CD4-positive, alpha-beta T cell treated with Interleukin-1 beta for 1 hour (primary cell): ENCODE results near the gene LSM12.
A peak's percentile ranks its signal among the peaks of the same experiment; 100 is the strongest.
"Not testable (repeated sequence)": the region's sequence is repeated elsewhere in the genome, so short reads cannot be mapped to it uniquely, and the experiment has no call there.

Source experiments
- DNase-seq, 2 donors: peaks; one replicate each; pipeline ENCODE4 v3.0.0-alpha.2; 2020 to 2022

LSM12 gene

DNA sequence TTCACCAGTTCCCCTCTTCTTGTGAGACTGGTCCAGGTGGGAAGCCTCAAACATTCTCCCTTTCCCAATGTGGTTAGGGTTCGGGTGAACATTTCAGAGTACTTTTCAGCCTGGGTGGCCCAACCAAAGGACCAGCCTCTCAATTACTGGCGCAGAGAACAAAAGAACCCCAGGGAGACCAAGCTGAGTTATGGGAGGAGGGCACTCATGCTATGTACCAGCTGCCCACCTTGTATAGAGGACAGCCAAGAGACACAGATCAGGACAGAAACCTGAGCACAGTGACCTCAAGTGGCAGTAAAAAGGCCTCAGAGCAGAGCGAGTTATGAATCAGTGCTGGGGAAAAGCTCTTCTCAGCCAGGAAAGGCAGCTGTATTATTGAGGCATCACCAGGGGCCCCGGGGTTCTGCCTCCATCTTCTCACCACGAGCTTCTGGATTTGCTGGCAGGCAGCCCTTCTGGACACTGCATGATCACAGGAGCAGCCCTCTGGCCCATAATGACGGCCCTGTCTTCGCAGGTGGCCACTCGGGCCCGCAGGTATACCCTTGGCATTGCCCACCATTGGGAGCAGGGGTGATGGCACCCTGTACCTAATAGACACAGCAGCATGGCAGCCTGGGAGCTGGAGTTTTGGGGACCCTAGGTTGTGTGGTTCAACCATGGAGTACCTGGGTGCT, 7.9 kb upstream of the LSM12 start:
- no peak for DNase-seq

DNA sequence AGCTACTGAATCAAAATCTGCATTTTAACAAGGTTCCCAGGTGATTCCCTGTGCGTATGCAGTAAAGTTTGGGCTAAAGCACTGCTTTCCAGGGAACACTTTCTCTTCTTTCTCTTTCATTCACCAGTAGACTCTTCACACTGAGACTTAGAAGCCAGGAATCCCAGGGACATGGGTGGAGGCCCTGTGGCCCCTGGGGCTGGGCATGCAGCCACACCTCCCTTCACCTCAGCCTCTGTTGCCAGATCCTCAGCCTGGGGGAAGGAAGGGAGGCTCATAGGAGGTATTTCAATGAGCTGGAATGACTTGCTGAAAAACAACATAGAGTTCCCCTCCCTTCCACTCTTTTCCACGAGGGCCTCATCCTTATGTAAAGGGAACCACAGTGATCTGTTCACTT, 5.3 kb upstream of the LSM12 start:
- no peak for DNase-seq

DNA sequence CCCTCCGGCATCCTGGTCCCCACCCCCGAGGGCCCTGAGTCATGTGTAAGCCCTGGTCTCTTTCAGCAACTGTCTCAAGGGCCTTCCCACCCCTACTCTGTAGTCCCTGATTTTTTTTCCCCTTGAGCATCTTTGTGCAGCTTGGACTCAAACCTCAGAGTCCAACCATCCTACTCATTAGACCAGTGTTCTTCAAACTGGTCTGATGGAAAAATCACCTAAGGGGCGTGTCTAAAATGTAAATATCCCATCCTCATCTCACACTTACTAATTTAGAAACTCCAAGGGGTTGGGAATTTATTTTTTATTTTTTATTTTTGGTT, 4.7 kb upstream of the LSM12 start:
- no peak for DNase-seq

DNA sequence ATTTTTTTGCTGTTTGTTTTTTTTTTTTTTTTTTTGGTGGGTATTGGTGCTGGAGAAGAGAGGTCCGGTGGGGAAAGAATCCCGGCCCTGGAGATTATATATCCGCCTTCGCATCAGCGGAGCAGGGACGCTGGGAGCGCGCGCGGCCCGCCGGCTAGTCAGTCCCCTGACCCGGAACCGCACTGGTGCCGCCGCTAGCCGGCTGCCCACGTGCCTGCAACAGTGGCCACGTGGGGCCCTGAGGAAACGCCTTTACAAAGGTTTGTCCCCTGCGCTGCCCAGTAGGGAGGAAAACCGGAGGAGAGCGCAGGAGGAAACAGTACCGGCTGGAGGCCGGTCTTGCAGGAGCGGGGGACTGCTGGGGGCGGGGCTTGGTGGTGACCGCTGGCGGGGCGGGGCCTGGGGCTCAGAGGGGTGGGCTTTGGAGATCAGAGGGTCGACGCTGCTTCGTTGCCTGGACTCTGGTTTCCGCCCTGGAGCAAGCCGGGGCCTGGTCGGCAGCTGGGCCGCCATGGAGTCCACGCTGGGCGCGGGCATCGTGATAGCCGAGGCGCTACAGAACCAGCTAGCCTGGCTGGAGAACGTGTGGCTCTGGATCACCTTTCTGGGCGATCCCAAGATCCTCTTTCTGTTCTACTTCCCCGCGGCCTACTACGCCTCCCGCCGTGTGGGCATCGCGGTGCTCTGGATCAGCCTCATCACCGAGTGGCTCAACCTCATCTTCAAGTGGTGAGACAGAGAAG, 4.2 kb upstream of the LSM12 start, which contains the start of gene G6PC3:
G6PC3 (plus strand) TSS at position 281 of the 743 bp plus-strand sequence; CDS start at position 512, 231 bp downstream.
- DNase-seq, result peak; percentile 85 to 88

DNA sequence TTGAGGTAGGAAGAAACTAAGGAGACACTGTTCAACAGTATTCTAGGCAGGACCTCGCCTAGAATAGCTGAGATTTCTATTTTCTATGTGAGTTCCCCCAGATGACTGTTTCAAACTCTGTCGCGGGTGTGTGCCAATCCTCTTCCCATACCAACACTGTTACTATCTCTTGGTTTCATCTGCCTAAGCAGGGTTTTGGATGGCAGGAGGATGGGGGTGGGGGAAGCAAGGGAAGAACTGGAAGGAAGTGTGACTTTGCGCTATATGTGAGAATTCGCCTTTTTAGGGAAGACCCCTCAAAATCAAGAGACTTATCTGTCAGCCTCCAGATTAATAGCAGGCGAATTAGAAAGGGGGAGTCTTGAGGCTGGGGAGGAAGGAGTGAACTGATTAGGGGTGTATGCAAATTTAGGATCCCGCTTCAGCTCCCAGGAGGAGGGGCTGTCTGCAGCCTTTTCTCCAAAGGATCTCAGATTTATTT, 3.5 kb upstream of the LSM12 start:
- DNase-seq, result no peak

DNA sequence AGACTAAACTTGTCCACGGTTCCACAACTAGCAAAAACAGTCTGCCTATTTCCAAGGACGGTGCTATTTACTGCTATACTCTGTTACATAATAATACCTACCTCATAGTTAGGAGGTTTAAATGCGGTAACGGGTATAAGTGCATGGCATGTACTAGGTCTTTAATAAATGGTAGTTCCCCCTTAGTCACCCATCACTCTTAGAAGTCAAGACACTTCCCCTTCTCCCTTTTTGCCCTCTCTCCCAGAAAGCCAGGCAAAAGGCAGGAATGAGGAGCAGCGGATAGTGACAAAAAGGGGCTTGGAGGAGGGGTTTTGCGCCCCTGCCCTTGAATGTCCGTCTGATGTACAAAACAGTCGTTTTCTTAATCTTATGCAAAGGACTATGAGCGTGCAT, 1.1 kb upstream of the LSM12 start:
- no peak for DNase-seq

DNA sequence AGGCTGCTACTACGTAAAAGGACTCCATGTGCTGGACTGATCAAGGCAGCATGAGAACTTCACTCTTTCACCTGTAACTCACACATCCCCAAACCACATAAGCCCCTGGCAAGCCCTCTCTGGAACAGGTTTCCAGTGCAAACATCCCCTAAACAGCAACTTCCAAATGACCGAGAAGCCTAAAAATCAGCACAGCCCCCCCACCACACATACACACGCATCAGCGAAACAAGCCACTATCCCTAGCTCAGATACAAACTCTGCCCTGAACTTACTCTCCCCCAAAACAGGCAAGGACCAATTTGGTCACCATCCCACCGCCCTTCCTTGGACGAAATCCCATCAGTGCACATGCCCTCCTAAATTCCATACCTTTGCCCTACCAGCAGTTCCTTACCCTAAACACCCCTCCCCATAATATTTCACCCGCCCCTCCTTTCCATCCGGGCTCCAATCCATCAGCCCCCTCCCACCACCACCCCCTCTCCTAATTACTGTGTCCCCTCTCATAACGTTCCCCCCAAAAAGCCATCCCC, 735 bp downstream of the LSM12 start:
- DNase-seq, result peak in 1 of 2 donors; percentile 18

DNA sequence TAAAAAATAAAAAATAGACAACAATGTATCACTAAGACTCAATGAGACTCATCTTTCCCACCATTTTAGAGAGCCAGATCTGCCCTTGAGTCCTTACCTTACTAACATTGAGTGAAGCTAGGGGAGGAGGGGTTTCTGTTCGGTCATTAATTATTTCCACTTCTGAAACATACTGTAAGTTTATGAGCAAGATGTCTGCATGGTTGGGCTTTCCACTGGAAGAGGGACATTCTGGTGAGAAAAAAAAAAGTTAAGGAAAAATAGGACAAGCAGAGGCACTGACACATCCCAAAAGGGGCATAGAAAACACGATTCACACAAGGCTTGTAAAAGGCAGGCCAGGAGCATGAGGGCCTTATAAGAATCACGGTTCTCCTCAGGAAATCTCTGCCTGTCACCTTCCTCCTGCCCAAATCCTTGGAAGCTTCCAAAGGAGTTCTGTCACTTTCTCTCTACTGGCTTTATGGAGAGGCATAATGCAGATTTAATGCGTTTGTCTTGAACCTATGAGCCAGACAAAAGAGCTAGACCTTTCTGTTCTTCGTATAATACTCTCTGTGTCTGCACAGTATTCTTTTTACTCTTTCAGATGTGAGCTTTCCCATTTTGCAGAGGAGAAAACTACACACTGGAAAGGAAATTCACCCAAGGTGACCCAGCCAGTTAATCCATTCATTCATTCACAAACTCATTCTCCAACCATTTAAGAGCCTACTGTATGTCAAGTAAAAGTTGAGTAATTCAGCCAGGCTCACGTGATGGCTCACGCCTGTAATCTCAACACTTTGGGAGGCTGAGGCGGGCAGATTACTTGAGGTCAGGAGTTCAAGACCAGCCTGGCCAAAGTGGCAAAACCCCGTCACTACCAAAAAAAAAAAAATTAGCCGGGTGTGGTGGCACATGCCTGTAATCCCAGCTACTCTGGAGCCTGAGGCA, 2.5 kb downstream of the LSM12 start:
- DNase-seq, result no peak

DNA sequence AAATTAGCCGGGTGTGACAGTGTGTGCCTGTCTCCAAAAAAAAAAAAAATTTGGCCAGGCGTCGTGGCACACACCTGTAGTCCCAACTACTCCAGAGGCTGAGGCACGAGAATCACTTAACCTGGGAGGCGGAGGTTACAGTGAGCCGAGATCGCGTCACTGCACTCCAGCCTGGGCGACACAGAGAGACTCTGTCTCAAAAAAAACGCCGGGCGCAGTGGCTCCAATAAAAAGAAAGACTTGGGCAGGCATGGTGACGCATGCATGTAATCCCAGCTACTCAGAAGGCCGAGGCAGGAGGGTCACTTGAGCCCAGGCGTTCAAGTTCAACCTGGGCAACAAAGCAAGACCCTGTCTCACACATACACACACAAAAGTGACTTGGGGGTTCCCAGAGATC, 3.6 kb downstream of the LSM12 start:
- no peak for DNase-seq

DNA sequence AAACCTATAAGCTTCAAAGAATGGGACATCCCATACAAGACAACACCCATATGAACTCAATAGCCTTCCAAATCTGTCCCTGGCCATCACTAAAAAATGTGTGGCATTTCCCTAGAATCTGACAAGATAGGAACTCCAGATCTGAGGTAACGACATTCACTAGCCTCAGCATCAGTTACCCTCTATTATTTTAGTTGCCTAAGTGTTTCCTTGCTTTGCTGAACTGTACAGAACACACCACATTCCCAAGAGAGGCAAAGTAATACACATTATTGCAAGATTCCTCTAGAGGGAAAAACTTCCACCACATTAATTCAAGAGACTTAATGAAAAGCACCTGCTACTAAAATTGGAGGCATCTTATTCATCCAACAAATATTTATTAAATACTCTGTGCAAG, 5.0 kb downstream of the LSM12 start:
- DNase-seq, result no peak

DNA sequence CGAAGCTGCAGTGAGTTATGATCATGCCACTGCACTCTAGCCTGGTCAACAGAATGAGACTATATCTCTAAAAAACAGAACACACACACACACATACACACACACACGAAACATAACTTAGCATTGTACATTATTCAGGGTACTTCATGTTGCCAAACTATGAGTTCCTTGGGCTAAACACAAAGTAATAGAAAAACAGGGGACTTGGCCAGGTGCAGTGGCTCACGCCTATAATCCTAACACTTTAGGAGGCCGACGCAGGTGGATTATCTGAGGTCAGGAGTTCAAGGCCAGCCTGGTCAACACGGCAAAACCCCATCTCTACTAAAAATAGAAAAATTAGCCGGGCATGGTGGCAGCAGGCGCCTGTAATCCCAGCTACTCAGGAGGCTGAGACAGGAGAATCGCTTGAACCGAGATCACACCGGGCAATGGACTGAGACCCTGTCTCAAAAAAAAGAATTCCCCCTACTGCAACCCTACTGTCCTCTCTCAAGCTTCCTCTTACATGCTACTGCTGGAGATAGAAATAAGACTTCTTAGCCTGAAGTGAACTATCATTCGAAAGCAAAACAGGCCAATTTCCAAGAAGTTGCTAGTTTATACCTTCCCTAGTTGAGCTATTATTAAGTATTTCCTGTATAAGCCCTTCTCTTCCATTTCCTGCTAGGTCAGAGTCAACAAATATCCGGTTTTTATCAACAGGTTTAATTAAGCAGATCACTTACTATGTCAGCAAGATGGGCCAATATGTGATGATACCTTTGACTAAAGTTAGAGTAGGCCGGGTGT, 7.2 kb downstream of the LSM12 start:
- no peak for DNase-seq

DNA sequence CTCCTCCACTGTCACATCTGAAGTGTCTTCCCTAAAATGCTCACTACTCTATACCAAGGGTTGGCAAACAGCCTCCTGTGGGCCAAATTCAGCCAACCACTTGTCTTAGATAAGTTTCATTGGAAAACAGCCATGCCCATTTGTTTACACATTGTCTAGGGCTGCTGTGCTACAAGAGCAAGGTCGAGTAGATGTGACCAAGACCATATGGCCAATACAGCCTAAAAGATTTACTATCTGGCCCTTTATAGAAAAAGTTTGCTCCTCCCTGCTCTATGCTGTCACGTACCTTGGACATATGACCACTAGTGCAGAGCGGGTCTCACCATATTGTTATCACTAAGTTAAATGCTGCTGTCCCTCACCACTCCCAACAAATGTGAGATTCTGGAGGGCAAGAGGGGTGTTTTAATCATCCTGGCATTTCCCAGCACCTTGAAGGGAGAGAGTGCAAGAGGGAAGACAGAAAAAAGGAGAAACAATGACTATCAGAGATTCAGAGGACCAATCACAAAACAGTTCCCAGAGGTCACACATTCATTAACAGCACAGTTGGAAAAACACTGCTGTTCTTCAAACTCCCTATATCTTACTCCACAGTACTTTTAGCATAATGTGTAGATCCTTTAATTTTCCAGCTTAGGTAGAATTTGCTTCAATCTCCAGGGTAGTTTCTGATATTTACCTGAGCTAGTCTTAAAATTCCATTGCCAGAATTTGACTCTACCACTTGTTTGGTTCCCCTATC, 13.2 kb downstream of the LSM12 start:
- no peak for DNase-seq

DNA sequence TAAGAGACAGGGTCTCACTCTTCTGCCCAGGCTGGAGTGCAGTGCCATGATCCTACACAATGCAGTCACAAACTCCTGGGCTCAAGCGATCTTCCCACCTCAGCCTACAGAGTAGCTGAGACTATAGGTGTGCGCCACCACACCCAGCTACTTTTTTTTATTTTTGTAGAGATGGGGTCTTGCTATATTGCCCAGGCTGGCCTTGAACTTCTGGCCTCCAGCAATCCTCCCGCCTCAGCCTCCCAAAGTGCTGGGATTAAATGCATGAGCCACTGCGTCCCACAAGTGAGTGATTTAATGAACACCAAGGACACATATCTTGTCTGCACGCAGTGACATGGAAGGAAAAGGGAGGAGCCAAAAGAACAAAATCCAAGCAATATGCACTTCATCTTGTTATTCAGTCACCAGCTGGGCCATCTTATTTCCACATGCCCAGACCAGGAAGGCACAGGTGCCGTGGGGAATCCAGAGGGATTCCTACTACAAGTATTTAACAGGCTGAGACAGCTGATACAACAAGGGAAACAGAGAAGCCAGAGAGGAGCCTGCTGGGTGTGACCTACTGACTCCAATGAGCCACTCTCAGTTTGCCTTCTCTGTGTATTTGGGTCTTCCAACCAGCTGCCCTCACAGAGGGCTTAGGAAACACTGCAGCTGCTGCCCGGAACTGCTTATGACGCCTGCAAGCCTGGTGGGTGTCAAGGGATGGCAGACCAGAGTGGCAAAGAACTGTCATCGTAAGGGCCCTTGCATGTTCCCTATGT, 17.0 kb downstream of the LSM12 start:
- DNase-seq, result no peak

DNA sequence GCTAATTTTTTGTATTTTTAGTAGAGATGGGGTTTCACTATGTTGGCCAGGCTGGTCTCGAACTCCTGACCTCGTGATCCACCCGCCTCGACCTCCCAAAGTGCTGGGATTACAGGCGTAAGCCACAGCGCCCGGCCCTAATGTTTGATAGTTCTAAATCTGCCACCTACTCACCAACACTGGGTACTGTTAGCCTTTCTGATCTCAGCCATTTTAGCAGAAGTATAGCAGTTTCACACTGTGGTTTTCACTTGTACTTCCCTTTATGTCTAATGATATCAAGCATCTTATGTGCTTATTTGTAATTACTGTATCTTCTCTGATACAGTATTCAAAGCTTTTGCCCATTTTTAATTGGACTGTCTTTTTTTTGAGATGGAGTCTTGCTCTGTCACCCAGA, 19.6 kb downstream of the LSM12 start:
- DNase-seq, result not testable (repeated sequence)

DNA sequence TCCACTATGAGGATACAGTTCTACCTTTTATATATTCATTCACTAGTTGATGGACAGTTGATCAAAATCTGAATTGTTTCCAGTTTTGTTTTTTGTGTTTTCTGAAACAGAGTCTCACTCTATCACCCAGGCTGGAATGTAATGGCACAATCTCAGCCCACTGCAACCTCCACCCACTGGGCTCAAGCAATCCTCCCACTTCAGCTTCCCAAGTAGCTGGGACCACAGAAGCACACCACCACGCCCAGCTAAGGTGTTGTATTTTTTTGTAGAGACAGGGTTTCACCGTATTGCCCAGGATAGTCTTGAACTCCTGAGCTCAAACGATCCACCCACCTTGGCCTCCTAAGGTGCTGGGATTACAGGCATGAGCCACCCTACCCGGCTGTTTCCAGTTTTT, 21.0 kb downstream of the LSM12 start:
- DNase-seq, result no peak

DNA sequence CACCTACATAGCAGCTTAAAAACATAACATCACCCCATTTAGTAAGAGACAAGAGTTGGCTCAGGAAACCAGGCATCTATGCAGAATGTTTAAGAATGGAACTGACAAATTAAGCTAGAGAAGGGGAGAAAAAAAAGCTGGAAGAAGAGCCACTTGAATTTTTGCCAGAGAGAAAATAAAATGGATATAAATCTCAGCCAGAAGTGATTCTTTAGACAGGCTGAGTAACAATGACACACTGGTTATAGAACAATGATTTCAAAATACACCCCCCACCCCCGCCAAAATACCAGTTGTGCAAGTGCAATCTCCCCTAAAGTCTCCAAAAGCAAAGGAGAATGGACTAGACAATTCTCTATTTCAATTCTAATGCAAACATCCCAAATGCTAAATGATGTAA, 22.4 kb downstream of the LSM12 start:
- no peak for DNase-seq

DNA sequence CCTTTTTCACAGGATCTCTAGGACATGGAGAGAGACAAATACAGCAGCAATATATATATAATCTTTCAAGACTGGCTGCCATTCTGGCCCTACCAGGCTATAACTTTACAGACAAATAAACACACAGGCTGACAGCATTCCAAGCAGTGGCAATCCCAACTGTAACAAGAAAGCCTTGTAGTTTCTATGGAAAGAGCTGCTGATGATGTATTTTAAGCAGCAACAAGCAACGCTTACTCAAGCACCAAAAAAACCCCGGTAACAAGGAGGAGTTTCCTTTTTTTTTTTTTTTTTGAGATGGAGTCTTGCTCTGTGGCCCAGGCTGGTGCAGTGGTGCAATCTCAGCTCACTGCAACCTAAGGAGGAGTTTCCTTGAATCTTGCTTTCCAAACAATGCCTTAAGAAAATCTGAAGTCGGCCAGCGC, 23.2 kb downstream of the LSM12 start:
- peak in 1 of 2 donors; percentile 19 for DNase-seq

DNA sequence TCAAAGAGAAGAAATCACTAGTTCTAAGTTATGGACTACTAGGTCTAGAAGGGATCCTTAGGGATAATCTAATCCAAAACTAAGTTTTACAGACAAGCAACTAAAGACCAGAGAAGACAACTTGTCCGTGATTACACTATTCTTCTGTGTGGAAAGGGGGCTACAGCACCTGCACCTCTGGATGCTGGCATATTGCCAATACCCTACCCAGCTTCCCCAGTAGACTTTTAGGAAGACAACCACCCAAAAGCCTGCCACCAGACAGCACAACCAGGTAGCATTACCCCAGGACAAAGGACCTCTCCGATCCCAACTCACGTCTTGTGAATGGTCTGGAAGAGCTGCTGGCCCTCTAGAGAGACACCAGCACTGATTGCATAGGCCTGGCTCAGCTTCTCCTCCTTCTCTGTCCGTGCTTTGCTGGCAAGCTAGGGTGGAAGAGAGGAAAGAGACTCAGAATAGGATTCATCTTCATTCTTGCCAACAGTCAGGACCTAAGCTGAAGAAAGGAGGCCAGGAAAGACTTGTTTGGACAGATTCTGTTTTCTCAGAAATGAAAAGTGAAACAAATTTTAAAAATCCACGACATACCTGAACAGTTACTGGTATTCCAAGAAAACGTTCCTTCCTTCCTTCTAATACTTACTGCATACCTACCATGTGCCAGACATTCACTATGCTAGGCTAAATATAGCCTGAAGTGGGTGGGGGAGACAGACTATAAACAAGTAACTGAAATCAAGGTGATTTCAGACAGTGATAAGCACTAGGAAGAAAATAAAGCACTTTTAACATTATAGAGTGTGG, 26.4 kb downstream of the LSM12 start:
- DNase-seq, result no peak

DNA sequence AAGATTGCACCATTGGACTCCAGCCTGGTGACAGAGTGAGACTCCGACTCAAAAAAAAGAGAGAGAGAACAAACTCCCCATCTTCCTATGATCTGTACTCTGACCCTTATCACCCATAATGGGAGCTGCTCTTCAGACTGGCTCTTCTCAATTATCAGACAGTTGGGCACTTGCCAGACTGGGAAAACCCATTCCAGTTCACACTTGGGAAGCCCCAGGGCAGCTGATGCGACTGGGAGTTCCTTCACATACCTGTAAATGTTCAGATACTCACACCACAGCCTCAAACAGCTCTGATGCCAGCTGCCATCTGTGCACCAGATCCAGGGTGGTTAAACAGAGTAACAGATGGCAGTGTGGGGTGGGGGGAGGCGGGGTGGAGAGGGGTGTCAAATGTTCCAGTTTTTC, 27.9 kb downstream of the LSM12 start:
- DNase-seq, result no peak

DNA sequence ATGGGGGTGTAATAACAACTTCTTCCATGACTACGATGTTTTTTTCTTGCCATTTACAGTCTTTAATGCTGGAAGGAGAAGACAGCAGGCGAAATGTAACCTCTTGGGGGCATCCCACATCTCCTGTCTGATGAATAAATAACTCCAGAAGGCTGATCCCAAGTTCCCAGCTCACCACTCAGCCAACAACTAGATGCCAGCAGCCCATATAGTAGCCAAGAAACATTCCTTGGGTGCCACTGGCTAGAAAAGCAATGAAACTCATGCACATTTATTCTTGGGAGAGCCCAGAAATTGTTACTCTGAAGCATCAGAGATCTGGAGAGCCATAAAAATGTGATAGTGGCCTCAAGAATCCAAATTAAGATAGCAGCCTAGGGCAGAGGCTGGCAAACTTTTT, 29.0 kb downstream of the LSM12 start:
- DNase-seq, result no peak
